Adrenal gland (tissue), 12 donors: ENCODE data around the gene ACSL4. TPM values are rescaled to one million over a fixed set of nuclear protein-coding genes. Genes with fewer than 3 reads are reported as not detected.
A peak's percentile ranks its signal among the peaks of the same experiment; 100 is the strongest.

ENCODE experiments used
- DNase-seq, 7 donors: peaks; one replicate each; pipeline ENCODE4 v3.0.0-alpha.2; 2019 to 2020
- H3K27ac ChIP-seq, 5 donors: fragments of 200-600 bp; sonication (generic) in 4 of 5; 1 replicate in 3 of 5; 2 replicates in 2 of 5; pipeline versions ENCODE4 v1.5.1 to v1.8.0; 2016 to 2020; ENCODE audit warnings: mild to moderate bottlenecking in 1 of 5
- H3K27me3 ChIP-seq: fragments of 200-600 bp; 2 replicates; pipeline ENCODE4 v1.8.0; 2021
- H3K36me3 ChIP-seq, 2 donors: fragments of 200-600 bp; replicated peaks in 1 of 2; 1 replicate in 1 of 2; 2 replicates in 1 of 2; pipeline versions ENCODE4 v1.5.1 to v1.8.0; 2018 to 2022
- H3K4me1 ChIP-seq, 2 donors: fragments of 200-600 bp; replicated peaks in 1 of 2; 1 replicate in 1 of 2; 2 replicates in 1 of 2; pipeline versions ENCODE4 v1.5.1 to v1.8.0; 2018 to 2021
- H3K4me3 ChIP-seq, 4 donors: fragments of 200-600 bp; sonication (generic) in 3 of 4; one replicate each; pipeline ENCODE4 v1.5.1; 2016 to 2018
- H3K9me3 ChIP-seq, 3 donors: fragments of 200-600 bp; sonication (generic) in 1 of 3; replicated peaks in 1 of 3; 1 replicate in 2 of 3; 2 replicates in 1 of 3; pipeline versions ENCODE4 v1.5.1 to v1.8.0; 2016 to 2021
- CTCF ChIP-seq, 6 experiments: fragments of 450-650 bp in 4 of 6; fragments of 200-600 bp in 2 of 6; sonication (generic) in 1 of 6; IDR thresholded peaks; 1 replicate in 5 of 6; 2 replicates in 1 of 6; pipeline versions ENCODE4 v1.5.1 to v1.8.0; 2016 to 2021; ENCODE audit warnings: antibody characterized with exemption in 6 of 6, mild to moderate bottlenecking in 2 of 6, moderate library complexity in 1 of 6
- POLR2A ChIP-seq, 2 donors: fragments of 450-650 bp; IDR thresholded peaks; one replicate each; pipeline ENCODE4 v1.6.1; 2017; ENCODE audit warnings: antibody characterized with exemption in 2 of 2, mild to moderate bottlenecking in 2 of 2, moderate library complexity in 1 of 2
- WGBS, 4 donors: extraction: QIAGEN DNeasy Blood & Tissue Kit in 2 of 4; methylation state at CpG; one replicate each; pipeline versions ENCODE4 v1.1.5 to v1.1.7; 2013 to 2017; 5-methylcytosine and 5-hydroxymethylcytosine counted together
- intact Hi-C, 2 donors: fragments of 100-400 bp; cut with DNase I; formaldehyde crosslinking; loops; one replicate each; pipeline versions ENCODE4 v1.14.1 to v1.15.0; 2022 to 2023
- polyA plus RNA-seq, 3 donors: library from polyadenylated mRNA; stranded (reverse); fragments of 200-250 nt in 2 of 3; fragments of 350-450 nt in 1 of 3; fragmentation: Illumina TruSeq in 1 of 3; extraction: RNeasy Lipid Tissue Mini Kit (QIAGEN cat#74804) in 1 of 3; gene quantifications; one replicate each; pipeline ENCODE4 v1.2.3, GENCODE V29; 2013 to 2014
- total RNA-seq, 9 donors: library from RNA; depleted of rRNA in 4 of 9; stranded (reverse); fragments of >200 nt in 4 of 9; fragments of 120-200 nt in 1 of 9; fragmentation: NEBNext Ultra II Directional in 1 of 9; extraction: Animal tissue kit (Norgen Biotek cat#: 25700) in 1 of 9; gene quantifications; one replicate each; pipeline versions ENCODE4 v1.1.0 to v1.2.4, GENCODE V29; 2013 to 2023
- donor health status: healthy with polysubstance abuse.
- donor health status: Bipolar disorder and iron deficiency.
- donor health status: DM: yes; HTN: yes; CAD: no.
- donor health status: DM: no; HTN: no; CAD: no.
- donor health status: DM: no; HTN: no; CAD: no.
- donor health status: DM: yes; HTN: yes; CAD: no.

ACSL4 gene
- total and polyA plus RNA-seq, 12 donors, result 16.9 to 192 (median 114) TPM

GRCh38 chrX:109635146-109635545, 97.9 kb downstream of the ACSL4 start:
- H3K9me3 ChIP-seq, result no peaks in the 10 kb centered on the region
- intact Hi-C loops, result loop anchor here in 1 of 2 donors (10.0 kb wide), 1 partner anchor 150 kb away; the partner anchor contains the start of gene GUCY2F
- H3K4me3 ChIP-seq, result no peak overlapping the region
- H3K36me3 ChIP-seq, result no peaks in the 10 kb centered on the region
- 13 to 54% (median 28%) methylated on average over 2 to 3 of the region's 3 CpGs for WGBS, 4 donors
- H3K4me1 ChIP-seq, result no peaks in the 10 kb centered on the region
- TF ChIP-seq POLR2A (IDR thresholded peaks at IDR 0.05), result no peak
- peak; percentile 26 to 39 (median 32) for TF ChIP-seq CTCF (IDR thresholded peaks at IDR 0.05)
- H3K27ac ChIP-seq, result no peak overlapping the region
- DNase-seq, result peak in 1 of 7 donors; percentile 1
- H3K27me3 ChIP-seq, result no peaks in the 10 kb centered on the region

GRCh38 chrX:109632906-109633504, 100.1 kb downstream of the ACSL4 start:
- TF ChIP-seq POLR2A (IDR thresholded peaks at IDR 0.05), result no peak
- TF ChIP-seq CTCF (IDR thresholded peaks at IDR 0.05), result peak; percentile 18 to 62 (median 50)
- intact Hi-C loops, result loop anchor here (5.0 to 10.0 kb wide), 2 partner anchors 146 to 148 kb away; partner anchors contain the start of gene GUCY2F (in 1 of the 2)
- WGBS, 4 donors, result 37 to 51% (median 43%) methylated on average over 5 of the region's 5 CpGs
- DNase-seq, result peak in 2 of 7 donors; percentile 13 to 26
- Histone ChIP-seq H3K4me3 (no peak overlapping the region), H3K9me3 (no peaks in the 10 kb centered on the region), H3K27me3 (no peaks in the 10 kb centered on the region), H3K4me1 (no peaks in the 10 kb centered on the region), H3K36me3 (no peaks in the 10 kb centered on the region), H3K27ac (no peak overlapping the region)

GRCh38 chrX:109629310-109629709, 103.7 kb downstream of the ACSL4 start:
- no peaks in the 10 kb centered on the region for H3K36me3 ChIP-seq
- no peak for TF ChIP-seq POLR2A (IDR thresholded peaks at IDR 0.05)
- no peak for TF ChIP-seq CTCF (IDR thresholded peaks at IDR 0.05)
- intact Hi-C loops, result no loop called here
- peak in 1 of 7 donors; percentile 4 for DNase-seq
- H3K4me3 ChIP-seq, result no peak overlapping the region
- no peaks in the 10 kb centered on the region for H3K4me1 ChIP-seq
- H3K9me3 ChIP-seq, result no peaks in the 10 kb centered on the region
- no peak overlapping the region for H3K27ac ChIP-seq
- 52 to 56% (median 54%) methylated on average over 2 to 3 of the region's 3 CpGs for WGBS, 4 donors
- H3K27me3 ChIP-seq, result peaks cover 5% of the 10 kb centered on the region

- no peaks in the 10 kb centered on the region for H3K36me3 ChIP-seq
- no peak for TF ChIP-seq CTCF (IDR thresholded peaks at IDR 0.05)
- no peak for TF ChIP-seq POLR2A (IDR thresholded peaks at IDR 0.05)
- no peak overlapping the region for H3K27ac ChIP-seq
- intact Hi-C loops, result no loop called here
- no peaks in the 10 kb centered on the region for H3K9me3 ChIP-seq
- DNase-seq, result no peak
- no peak overlapping the region for H3K4me3 ChIP-seq
- H3K4me1 ChIP-seq, result no peaks in the 10 kb centered on the region
- peaks cover 5% of the 10 kb centered on the region for H3K27me3 ChIP-seq
- 82 to 98% (median 94%) methylated on average over 4 of the region's 4 CpGs; no CpG with 5 or more reads in 1 of the 4 donors for WGBS, 4 donors
Observed at GRCh38 chrX:109626637-109627036, 106.4 kb downstream of the ACSL4 start.
